NCI-H510A treated with DMSO at 0.1 percent for 48 hours (cell line): ENCODE measurements around the gene AJUBA.
"Not testable (repeated sequence)": the region's sequence is repeated elsewhere in the genome, so short reads cannot be mapped to it uniquely, and the experiment has no call there.

Experiments
- DNase-seq: peaks from one replicate; lab custom pipeline; 2025; lab: John Stamatoyannopoulos, UW

AJUBA gene

GRCh38 chr14:22982477-22983245 is at the start of gene AJUBA:
AJUBA (minus strand) TSS chr14:22982551; CDS start chr14:22982266, 285 bp downstream.
- DNase-seq: peak; percentile 70

- no peak for DNase-seq
Measured at GRCh38 chr14:23030936-23031335, 48.6 kb upstream of the AJUBA start.

GRCh38 chr14:23028799-23029198 is 46.4 kb upstream of the AJUBA start:
- no peak for DNase-seq

GRCh38 chr14:23025151-23025814 is 42.9 kb upstream of the AJUBA start:
- DNase-seq: no peak

GRCh38 chr14:23024612-23025075 is 42.3 kb upstream of the AJUBA start:
- no peak for DNase-seq

GRCh38 chr14:23023795-23024152 is 41.4 kb upstream of the AJUBA start:
- DNase-seq: no peak

GRCh38 chr14:23023022-23023794 is 40.9 kb upstream of the AJUBA start:
- DNase-seq: no peak

- DNase-seq: no peak
Measured at GRCh38 chr14:23021889-23022442, 39.6 kb upstream of the AJUBA start.

- DNase-seq: no peak
Measured at GRCh38 chr14:23021434-23021833, 39.1 kb upstream of the AJUBA start.

GRCh38 chr14:23020143-23021128 is 38.1 kb upstream of the AJUBA start:
- no peak for DNase-seq

- no peak for DNase-seq
Measured at GRCh38 chr14:23018107-23018506, 35.8 kb upstream of the AJUBA start.

- no peak for DNase-seq
Measured at GRCh38 chr14:23017091-23017490, 34.7 kb upstream of the AJUBA start.

GRCh38 chr14:23015618-23016017 is 33.3 kb upstream of the AJUBA start:
- no peak for DNase-seq

- DNase-seq: not testable (repeated sequence)
Measured at GRCh38 chr14:23013749-23014054, 31.4 kb upstream of the AJUBA start.

- no peak for DNase-seq
Measured at GRCh38 chr14:23013054-23013748, 30.9 kb upstream of the AJUBA start.

- peak; percentile 68 for DNase-seq
Measured at GRCh38 chr14:23009939-23010726, 27.8 kb upstream of the AJUBA start, which contains the start of gene C14orf93. C14orf93 (minus strand) TSS chr14:23010143; CDS start chr14:22999023, 11,120 bp downstream.

- DNase-seq: no peak
Measured at GRCh38 chr14:23009483-23009938, 27.2 kb upstream of the AJUBA start.

- DNase-seq: peak; percentile 45
Measured at GRCh38 chr14:23008831-23009230, 26.5 kb upstream of the AJUBA start.

- peak; percentile 96 for DNase-seq
Measured at GRCh38 chr14:23006544-23007419, 24.4 kb upstream of the AJUBA start.
